B cell (primary cell): ENCODE data around the gene PDE4B. TPM values are rescaled to one million over a fixed set of nuclear protein-coding genes. Genes with fewer than 3 reads are reported as not detected.

Experiments
- ATAC-seq: fragments of 200-7000 bp; cut with Tn5 transposase; one replicate; pipeline ENCODE4 v1.10.0; 2021; ENCODE audit warnings: low read depth, mild to moderate bottlenecking, moderate number of reproducible peaks, moderate library complexity
- CTCF ChIA-PET: fragments of 350-600 bp; sonication (Branson Sonifier 250); formaldehyde crosslinking; loops from one replicate; lab custom pipeline; 2021; ENCODE audit warnings: antibody characterized with exemption, inconsistent platforms; lab: Charles Lee
- POLR2A ChIA-PET: fragments of 350-600 bp; sonication (Branson Sonifier 250); formaldehyde crosslinking; loops from one replicate; lab custom pipeline; 2021; ENCODE audit warnings: antibody characterized with exemption; lab: Charles Lee
- DNase-seq: peaks from one replicate; pipeline ENCODE4 v3.0.0; 2013
- H2AFZ ChIP-seq: 2 replicates; pipeline ENCODE4 v1.6.1; 2012; ENCODE audit warnings: mild to moderate bottlenecking, low read depth, low read length; ENCODE audit not compliant: insufficient read depth, poor library complexity, severe bottlenecking
- H3K27ac ChIP-seq, 2 donors: 1 replicate in 1 of 2; 2 replicates in 1 of 2; pipeline ENCODE4 v1.5.1; 2012 to 2013; ENCODE audit warnings: low read length in 2 of 2, mild to moderate bottlenecking in 2 of 2, moderate library complexity in 1 of 2
- H3K27me3 ChIP-seq, 4 experiments: fragments of 200-600 bp in 1 of 4; sonication (generic) in 1 of 4; replicated peaks in 1 of 4; 1 replicate in 2 of 4; 2 replicates in 2 of 4; pipeline versions ENCODE4 v1.6.1 to v1.7.0; 2013 to 2016; ENCODE audit warnings: low read length in 3 of 4, mild to moderate bottlenecking in 2 of 4, mixed read lengths in 1 of 4, moderate library complexity in 1 of 4; ENCODE audit not compliant: insufficient read depth in 4 of 4, control insufficient read depth in 3 of 4; ENCODE audit errors: control extremely low read depth in 1 of 4
- H3K36me3 ChIP-seq, 2 experiments: replicated peaks in 1 of 2; 1 replicate in 1 of 2; 2 replicates in 1 of 2; pipeline versions ENCODE4 v1.6.1 to v1.7.1; 2013; ENCODE audit warnings: low read length in 1 of 2; ENCODE audit not compliant: insufficient read depth in 2 of 2, control insufficient read depth in 1 of 2; ENCODE audit errors: control extremely low read depth in 1 of 2, extremely low read depth in 1 of 2
- H3K4me1 ChIP-seq, 2 donors: fragments of 200-600 bp in 1 of 2; sonication (generic) in 1 of 2; 1 replicate in 1 of 2; 2 replicates in 1 of 2; pipeline versions ENCODE4 v1.5.1 to v1.6.1; 2013 to 2017; ENCODE audit warnings: low read length in 2 of 2; ENCODE audit not compliant: control insufficient read depth in 2 of 2, insufficient read depth in 2 of 2
- H3K4me2 ChIP-seq: replicated peaks from 2 replicates; pipeline ENCODE3; 2012; ENCODE audit warnings: mild to moderate bottlenecking, low read depth, low read length; ENCODE audit not compliant: poor library complexity, severe bottlenecking
- H3K4me3 ChIP-seq, 5 experiments: fragments of 200-600 bp in 1 of 5; sonication (generic) in 1 of 5; 1 replicate in 3 of 5; 2 replicates in 2 of 5; pipeline versions ENCODE4 v1.5.1 to v1.7.0; 2011 to 2016; ENCODE audit warnings: low read length in 4 of 5, mild to moderate bottlenecking in 4 of 5, low read depth in 2 of 5, control low read depth in 1 of 5, moderate library complexity in 1 of 5; ENCODE audit not compliant: insufficient read depth in 1 of 5; ENCODE audit errors: control extremely low read depth in 1 of 5, extremely low read depth in 1 of 5
- H3K79me2 ChIP-seq: fragments of 200-600 bp; sonication (generic); one replicate; pipeline ENCODE4 v1.6.0; 2016; ENCODE audit warnings: low read length; ENCODE audit not compliant: control insufficient read depth, insufficient read depth
- H3K9ac ChIP-seq: fragments of 200-600 bp; sonication (generic); 2 replicates; pipeline ENCODE4 v1.6.1; 2017; ENCODE audit warnings: mild to moderate bottlenecking, low read length, moderate library complexity
- H3K9me3 ChIP-seq, 3 donors: one replicate each; pipeline versions ENCODE4 v1.6.1 to v1.7.1; 2013; ENCODE audit warnings: low read length in 2 of 3; ENCODE audit not compliant: control insufficient read depth in 2 of 3, insufficient read depth in 1 of 3; ENCODE audit errors: control extremely low read depth in 1 of 3
- H4K20me1 ChIP-seq: 2 replicates; pipeline ENCODE4 v1.6.0; 2012; ENCODE audit warnings: mild to moderate bottlenecking, low read length; ENCODE audit not compliant: insufficient read depth, control insufficient read depth, poor library complexity, severe bottlenecking
- H3K27ac Mint-ChIP-seq: one replicate; pipeline ENCODE4 v1.8.0; 2021; ENCODE audit warnings: mixed read lengths
- H3K27me3 Mint-ChIP-seq: one replicate; pipeline ENCODE4 v1.8.0; 2021; ENCODE audit warnings: mixed read lengths
- H3K4me1 Mint-ChIP-seq: one replicate; pipeline ENCODE4 v1.8.0; 2021; ENCODE audit warnings: mixed read lengths
- H3K4me3 Mint-ChIP-seq: one replicate; pipeline ENCODE4 v1.8.0; 2021; ENCODE audit warnings: mixed read lengths
- H3K9me3 Mint-ChIP-seq: one replicate; pipeline ENCODE4 v1.8.0; 2022; ENCODE audit warnings: mixed read lengths; ENCODE audit not compliant: insufficient read depth
- EZH2 ChIP-seq: IDR thresholded peaks from 2 replicates; pipeline ENCODE4 v1.6.1; 2012; ENCODE audit warnings: borderline replicate concordance, low read depth, mild to moderate bottlenecking, moderate library complexity, low read length; ENCODE audit not compliant: insufficient read depth, poor library complexity, severe bottlenecking
- WGBS: methylation state at CpG from one replicate; pipeline ENCODE4 v1.1.5; 2013; ENCODE audit warnings: missing lambda C conversion rate; ENCODE audit not compliant: insufficient coverage; 5-methylcytosine and 5-hydroxymethylcytosine counted together
- intact Hi-C: fragments of 100-400 bp; cut with micrococcal nuclease; formaldehyde crosslinking; loops from one replicate; pipeline ENCODE4 v1.10.0; 2022
- polyA plus RNA-seq: library from polyadenylated mRNA; depleted of rRNA; stranded (reverse); fragments of >200 nt; gene quantifications from 2 replicates; pipeline ENCODE4 v1.2.3, GENCODE V29; 2012
- total RNA-seq, 2 donors: library from RNA; stranded (reverse); fragments of 120-200 nt in 1 of 2; gene quantifications; 1 replicate in 1 of 2; 2 replicates in 1 of 2; pipeline versions ENCODE4 v1.2.3 to v1.2.4, GENCODE V29; 2013 to 2022
- TF ChIP-seq, protein P1 (sequence below): fragments of 200-600 bp; IDR thresholded peaks from one replicate; pipeline ENCODE4 v1.8.0; 2022; ENCODE audit warnings: antibody characterized with exemption, mild to moderate bottlenecking

The PDE4B gene
- total and polyA plus RNA-seq, 2 donors (not counting 1 experiment from before 2014, with no cell fraction given) = 63.7 to 242 TPM

- Histone ChIP-seq H3K9me3 (peaks cover 0 to 4% (median 0%) of the 10 kb centered on the region in 3 donors), H3K4me2 (peak overlapping the region; percentile 56), H3K27me3 (no peaks in the 10 kb centered on the region), H3K4me1 (peaks cover 79 to 87% of the 10 kb centered on the region in 2 donors), H3K79me2 (peaks cover 98% of the 10 kb centered on the region), H4K20me1 (peaks cover 20% of the 10 kb centered on the region), H3K36me3 (peaks cover 2 to 37% of the 10 kb centered on the region in 2 experiments), H2AFZ (no peak overlapping the region), H3K4me3 (peak overlapping the region in 1 of 5 experiments; percentile 22), H3K27ac (peak overlapping the region in 1 of 2 donors; percentile 94), H3K9ac (peak overlapping the region; percentile 45)
- Mint-ChIP-seq H3K4me3 (peak overlapping the region; percentile 84), H3K9me3 (no peaks in the 10 kb centered on the region), H3K27me3 (no peaks in the 10 kb centered on the region), H3K27ac (peak overlapping the region; percentile 15), H3K4me1 (peaks cover 78% of the 10 kb centered on the region)
- no peak for DNase-seq
- ChIA-PET POLR2A (interaction anchor here (1.3 kb wide), 1 partner anchor 24 kb away, joined by 3 read pairs; no protein-coding TSS in a partner anchor), CTCF (interaction anchor here (0.7 to 6.9 kb wide), 13 partner anchors 10 to 103 kb away, joined by 3 to 60 read pairs (median 6); no protein-coding TSS in a partner anchor)
- WGBS = no CpG with 5 or more reads among the region's 1 CpG
- no peak for ATAC-seq
- intact Hi-C loops = loop anchor here (1.0 kb wide), 1 partner anchor 9 kb away; no protein-coding TSS in a partner anchor
- TF ChIP-seq EZH2 = no peak
- TF ChIP-seq, protein P1, sequence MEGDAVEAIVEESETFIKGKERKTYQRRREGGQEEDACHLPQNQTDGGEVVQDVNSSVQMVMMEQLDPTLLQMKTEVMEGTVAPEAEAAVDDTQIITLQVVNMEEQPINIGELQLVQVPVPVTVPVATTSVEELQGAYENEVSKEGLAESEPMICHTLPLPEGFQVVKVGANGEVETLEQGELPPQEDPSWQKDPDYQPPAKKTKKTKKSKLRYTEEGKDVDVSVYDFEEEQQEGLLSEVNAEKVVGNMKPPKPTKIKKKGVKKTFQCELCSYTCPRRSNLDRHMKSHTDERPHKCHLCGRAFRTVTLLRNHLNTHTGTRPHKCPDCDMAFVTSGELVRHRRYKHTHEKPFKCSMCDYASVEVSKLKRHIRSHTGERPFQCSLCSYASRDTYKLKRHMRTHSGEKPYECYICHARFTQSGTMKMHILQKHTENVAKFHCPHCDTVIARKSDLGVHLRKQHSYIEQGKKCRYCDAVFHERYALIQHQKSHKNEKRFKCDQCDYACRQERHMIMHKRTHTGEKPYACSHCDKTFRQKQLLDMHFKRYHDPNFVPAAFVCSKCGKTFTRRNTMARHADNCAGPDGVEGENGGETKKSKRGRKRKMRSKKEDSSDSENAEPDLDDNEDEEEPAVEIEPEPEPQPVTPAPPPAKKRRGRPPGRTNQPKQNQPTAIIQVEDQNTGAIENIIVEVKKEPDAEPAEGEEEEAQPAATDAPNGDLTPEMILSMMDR = no peak
These were observed 548.9 kb downstream of the PDE4B start for GRCh38 chr1:66341446-66342089.

GRCh38 chr1:66342707-66343106 lies 550.0 kb downstream of the PDE4B start:
- H3K27me3 Mint-ChIP-seq = no peaks in the 10 kb centered on the region
- peaks cover 98% of the 10 kb centered on the region for H3K79me2 ChIP-seq

More at GRCh38 chr1:66342707-66343106, 550.0 kb downstream of the PDE4B start:
- Mint-ChIP-seq H3K27ac (peak overlapping the region; percentile 56), H3K4me3 (peak overlapping the region; percentile 74), H3K4me1 (peaks cover 78% of the 10 kb centered on the region), H3K9me3 (no peaks in the 10 kb centered on the region)
- Histone ChIP-seq H2AFZ (no peak overlapping the region), H3K4me2 (peak overlapping the region; percentile 48), H3K9me3 (no peaks in the 10 kb centered on the region), H3K4me3 (peak overlapping the region in 1 of 5 experiments; percentile 20), H4K20me1 (peaks cover 20% of the 10 kb centered on the region), H3K4me1 (peaks cover 76 to 87% of the 10 kb centered on the region in 2 donors), H3K36me3 (peaks cover 2 to 27% of the 10 kb centered on the region in 2 experiments), H3K27ac (peak overlapping the region; percentile 30 to 74), H3K9ac (peak overlapping the region; percentile 19), H3K27me3 (no peaks in the 10 kb centered on the region)
- DNase-seq (peak; percentile 48), ATAC-seq (peak; percentile 56)
- 87% methylated on average over 3 of the region's 7 CpGs for WGBS
- ChIA-PET CTCF (interaction anchor here (0.7 to 6.9 kb wide), 16 partner anchors 9 to 111 kb away, joined by 3 to 60 read pairs (median 6); no protein-coding TSS in a partner anchor), POLR2A (interaction anchor here (1.3 kb wide), 1 partner anchor 23 kb away, joined by 3 read pairs; no protein-coding TSS in a partner anchor)
- intact Hi-C loops = no loop called here
- TF ChIP-seq, protein P1 = no peak
